ENCODE data around the gene ENOPH1.

DNA sequence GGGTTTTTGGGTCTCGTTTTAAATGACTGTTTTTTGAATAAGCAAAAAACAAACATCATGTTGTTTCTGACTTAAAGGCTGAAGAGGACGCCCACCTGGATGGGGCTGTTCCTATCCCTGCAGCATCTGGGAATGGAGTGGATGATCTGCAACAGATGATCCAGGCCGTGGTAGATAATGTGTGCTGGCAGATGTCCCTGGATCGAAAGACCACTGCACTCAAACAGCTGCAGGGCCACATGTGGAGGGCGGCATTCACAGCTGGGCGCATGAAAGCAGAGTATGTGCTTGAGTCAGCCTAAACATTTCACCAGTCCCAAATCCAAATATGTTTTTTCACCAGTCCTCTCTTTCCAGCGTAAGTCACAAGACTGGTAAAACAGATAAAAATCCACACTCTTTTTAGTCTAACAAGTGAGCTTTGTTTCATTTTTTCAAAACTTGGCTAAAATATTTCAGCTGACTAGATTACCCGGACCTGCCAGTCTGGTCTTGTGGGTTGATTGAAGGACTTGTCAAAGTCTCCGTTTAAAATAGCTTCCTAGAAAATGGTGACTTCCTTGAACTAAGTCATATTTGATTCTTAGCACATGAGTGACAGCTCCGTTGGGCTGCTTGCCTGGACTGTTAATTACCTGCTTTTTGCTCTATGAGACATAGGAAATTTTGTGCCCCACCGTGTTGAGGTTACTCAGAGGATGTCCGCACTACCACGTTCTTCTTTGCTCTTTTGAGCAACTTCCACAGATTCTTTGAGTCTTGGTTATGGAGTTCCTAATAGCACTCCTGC lies 20.8 kb downstream of the ENOPH1 start:
- TF ChIP-seq CTCF (optimal IDR thresholded peaks at IDR 0.05 in 1 of 3, IDR thresholded peaks at IDR 0.05 in 1 of 3, conservative IDR thresholded peaks at IDR 0.05 in 1 of 3; ENCODE audit: extremely low read depth in 1 of 3, insufficient read depth in 2 of 3, low read length in 3 of 3): no peak
- no peak for TF ChIP-seq EZH2 (IDR thresholded peaks at IDR 0.05; ENCODE audit: low read length)
